GM18526 (cell line): Measurements from ENCODE around the gene RYR2.

ENCODE experiments used
- POLR2A ChIP-seq: IDR thresholded peaks from 3 replicates; pipeline ENCODE4 v1.6.1; 2011; ENCODE audit not compliant: insufficient read length; ENCODE audit errors: extremely low read depth

The RYR2 gene

DNA sequence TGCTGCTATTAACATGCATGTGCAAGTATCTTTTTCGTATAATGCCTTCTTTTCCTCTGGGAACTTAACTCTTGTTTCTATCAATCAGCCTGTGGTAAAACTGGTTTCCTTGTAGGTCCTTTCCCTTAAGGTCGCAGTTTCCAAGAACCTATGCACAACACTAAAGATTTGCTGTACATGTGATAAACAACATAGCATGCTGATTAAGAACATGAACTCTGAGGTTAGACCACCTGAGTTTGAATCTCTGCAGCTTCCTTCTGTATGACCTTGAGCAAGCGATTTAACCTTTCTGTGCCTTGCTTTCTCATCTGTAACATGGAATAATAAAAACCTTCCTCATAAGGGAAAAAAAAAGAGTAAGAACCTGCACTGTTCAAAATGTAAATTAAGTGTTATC lies 186.4 kb downstream of the RYR2 start:
- no peak for TF ChIP-seq POLR2A

DNA sequence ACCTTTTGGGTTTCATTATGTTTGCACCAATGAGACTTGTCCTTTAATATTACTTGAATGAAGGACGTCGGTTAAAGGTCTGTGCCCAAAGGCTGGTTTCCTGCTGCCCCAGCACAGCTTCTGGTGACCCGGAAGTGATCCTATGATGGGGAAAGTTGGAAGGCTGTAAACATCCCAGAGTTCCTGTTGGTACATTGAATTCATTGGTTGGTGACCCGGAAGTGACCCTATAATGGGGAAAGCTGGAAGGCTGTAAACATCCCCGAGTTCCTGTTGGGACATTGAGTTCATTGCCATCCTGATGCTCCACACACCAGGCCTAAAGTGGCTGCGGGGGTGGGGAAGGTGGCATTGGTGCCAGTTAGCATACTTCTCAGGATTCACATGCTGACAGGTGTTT lies 187.3 kb downstream of the RYR2 start:
- no peak for TF ChIP-seq POLR2A

DNA sequence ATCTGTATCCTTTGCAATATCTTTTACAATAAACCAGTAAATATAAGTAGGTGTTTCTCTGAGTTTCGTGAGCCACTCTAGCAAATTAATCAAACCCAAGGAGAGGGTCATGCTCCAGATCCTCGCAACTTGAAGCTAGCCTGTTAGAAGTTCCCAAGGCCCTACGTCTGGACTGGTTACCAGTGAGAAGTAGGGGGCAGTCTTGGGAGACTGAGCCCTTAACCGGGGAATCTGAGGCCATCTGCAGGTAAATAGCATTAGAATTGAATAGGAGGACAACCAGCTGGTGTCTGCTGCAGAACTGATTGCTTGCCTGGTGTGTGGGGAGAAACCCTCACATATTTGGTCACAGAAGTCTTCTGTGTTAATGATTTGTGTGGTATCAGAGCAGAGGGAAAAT lies 190.5 kb downstream of the RYR2 start:
- no peak for TF ChIP-seq POLR2A

DNA sequence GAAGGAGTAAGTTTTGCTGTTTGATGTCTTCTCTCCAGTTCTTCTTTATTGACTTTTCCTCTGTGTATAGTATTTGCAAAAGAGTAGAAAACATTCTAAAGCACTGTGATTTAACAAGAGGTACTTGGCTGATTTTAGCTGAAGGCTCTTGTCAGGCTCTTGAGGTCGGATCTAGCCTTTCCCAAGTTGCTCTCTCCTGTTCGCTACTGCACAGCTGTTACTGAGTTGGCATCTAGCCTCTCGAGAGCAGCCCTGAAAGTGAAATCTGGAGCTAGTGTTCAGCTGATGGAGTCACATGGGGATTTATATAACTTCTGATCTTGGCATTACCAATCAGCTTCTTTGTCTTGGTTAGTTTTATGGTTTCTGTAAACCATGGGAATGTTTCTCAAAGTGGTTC lies 193.1 kb downstream of the RYR2 start:
- no peak for TF ChIP-seq POLR2A

DNA sequence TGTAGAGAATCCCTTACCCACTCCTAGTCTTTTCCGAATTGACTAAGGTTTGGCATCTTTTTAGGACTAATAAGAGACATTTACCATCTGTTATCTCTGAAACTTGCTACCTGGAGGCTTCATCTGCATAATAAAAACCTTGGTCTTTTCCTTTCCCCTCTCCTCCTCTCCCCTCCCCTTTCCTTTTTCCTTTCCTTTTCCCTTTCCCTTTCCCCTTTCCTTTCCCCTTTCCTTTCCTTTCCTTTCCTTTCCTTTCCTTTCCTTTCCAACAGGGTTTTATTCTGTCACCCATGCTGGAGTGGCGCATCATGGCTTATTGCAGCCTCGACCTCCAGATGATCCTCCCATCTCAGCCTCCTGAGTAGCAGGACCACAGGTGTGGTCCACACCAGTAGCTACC lies 195.7 kb downstream of the RYR2 start:
- no peak for TF ChIP-seq POLR2A

DNA sequence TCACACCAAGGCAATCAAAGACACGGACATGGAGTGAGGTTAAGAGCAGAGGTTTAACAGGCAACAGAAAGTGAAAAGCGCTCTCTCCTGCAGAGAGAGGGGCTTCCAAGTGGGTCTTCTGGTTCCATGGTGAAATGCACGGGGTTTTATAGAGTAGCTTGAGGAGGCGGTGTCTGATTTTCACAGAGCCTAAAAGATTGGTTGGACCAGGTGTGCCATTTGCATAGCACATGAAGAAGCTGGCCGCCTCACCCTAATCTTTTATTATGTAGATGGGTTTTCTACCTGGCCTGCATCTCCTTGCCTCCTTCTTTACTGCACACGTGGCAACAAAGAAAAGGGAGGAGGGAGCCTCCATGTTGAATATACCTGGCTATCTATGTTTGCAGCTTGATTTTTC lies 197.3 kb downstream of the RYR2 start:
- TF ChIP-seq POLR2A: no peak

DNA sequence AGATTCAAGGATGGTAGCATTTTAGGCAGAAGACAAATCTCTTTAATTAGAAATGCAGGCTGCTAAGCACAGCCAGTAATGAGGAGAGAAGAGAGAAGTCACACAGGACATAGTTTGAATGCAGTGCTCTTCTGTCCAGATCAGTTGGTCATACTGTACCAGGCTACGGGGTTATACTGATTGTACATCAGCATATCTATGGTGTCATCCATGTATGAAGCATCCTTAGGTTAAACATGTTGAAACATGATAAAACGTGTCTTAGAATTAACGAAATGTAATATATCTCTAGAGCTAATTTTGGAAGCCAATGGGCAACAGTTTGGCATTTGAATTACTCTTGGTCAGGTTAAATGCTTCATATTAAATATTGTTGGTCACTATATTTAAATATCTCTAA lies 199.1 kb downstream of the RYR2 start:
- TF ChIP-seq POLR2A: no peak

DNA sequence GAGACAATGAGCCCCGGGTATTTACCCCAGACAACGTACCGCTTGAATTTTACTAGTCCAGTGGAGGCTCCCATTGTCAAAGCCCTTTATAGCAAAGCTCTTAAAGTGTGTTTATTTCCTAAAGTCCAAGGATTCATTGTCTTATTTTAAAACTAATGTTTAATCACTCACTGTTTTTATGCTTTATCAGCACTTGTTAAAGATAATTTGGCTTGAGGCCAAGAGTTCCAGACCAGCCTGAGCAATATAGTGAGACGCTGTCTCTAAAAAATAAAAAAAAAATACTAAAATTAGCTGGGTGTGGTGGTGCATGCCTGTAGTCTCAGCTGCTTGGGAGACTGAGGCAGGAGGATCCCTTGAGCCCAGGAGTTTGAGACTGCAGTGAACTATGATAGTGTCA lies 202.8 kb downstream of the RYR2 start:
- TF ChIP-seq POLR2A: no peak

DNA sequence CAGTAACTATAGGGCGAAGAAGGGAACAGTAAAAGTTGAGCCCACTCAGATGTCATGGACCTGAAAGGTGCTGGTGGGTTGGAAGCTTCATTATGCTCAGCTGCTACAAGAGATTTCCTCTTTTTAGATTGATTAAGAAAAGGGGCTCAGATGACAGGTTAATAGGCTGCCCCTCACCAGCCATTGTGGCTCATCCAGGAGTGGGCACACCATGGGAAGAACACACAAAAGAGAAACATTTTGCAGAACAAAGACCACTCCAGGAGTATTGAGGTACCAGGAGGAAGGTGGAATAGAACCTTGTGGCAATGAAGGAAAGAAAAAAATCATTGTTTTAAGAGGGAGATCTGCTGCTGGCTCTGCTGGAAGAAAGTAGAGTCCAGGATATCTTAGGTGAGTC lies 205.5 kb downstream of the RYR2 start:
- TF ChIP-seq POLR2A: no peak

DNA sequence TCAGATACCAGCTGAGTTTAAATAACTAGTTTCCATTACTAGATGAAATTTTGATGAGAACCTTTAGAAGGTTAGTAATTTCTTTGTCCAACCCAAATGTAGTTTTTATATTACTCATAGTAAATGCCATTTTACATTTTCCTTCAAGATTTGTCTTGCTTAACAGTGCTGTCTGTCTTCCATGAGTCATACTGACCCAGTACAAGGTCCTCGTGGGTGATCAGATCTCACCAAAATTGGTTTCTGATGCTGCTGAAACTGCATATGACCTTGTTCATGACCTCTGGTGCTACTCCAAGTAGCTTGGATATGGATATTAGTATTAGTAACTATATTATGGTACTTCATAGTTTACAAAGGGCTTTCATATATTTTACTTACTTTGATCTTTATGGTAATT lies 207.1 kb downstream of the RYR2 start:
- no peak for TF ChIP-seq POLR2A

DNA sequence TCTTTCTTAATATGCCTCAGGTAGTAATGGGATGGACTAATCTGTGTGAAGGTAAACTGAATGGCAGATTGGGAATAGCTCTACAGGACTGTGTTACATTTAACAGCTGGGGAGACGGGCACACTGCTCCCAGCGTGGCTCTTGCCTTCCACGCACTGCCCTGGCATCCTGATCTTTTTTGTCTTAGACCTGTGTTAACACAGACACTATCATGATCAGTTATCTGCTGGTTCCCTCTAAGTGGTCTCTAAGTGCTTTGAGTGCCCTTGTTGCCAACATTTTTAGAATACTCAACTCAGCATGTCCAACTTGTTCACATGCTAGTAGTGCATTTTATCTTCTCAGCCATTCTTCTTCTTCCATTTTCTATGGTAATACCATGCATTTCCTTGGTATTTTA lies 208.1 kb downstream of the RYR2 start:
- no peak for TF ChIP-seq POLR2A

DNA sequence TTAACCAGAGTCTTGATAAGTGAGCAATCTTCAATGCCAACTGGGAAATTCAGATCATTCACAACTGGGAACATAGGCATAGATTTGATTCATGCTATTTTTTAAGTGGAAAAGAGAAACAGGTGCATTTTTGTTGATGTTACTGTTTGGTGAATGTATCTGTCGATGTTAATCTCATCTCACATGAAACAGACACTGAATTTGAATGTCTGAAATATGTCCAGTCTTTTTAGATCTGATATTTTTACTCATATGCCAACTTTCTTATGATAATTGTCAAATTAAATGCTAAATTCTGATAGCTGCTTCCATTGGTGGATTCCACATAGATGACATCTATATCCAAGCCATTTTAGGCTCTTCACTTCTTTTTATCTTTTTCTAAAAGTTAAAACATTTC lies 213.1 kb downstream of the RYR2 start:
- no peak for TF ChIP-seq POLR2A

DNA sequence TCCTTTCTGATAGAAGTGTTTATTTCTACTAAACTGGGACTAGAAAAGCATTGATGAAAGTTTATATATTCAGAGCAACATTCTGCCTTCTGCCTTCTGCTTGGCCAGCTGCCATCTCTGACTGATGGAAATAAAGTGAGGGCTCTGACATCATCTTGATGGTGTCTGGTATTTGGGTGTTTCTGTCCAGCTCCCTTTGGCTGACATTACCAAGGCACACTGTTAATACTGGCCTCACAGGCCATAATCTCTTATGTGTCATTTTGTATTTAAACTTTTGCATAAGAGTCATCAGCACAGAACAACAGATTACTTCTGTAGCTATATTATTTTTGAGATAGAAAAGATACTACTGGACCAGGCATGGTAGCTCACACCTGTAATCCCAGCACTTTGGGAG lies 216.9 kb downstream of the RYR2 start:
- no peak for TF ChIP-seq POLR2A

DNA sequence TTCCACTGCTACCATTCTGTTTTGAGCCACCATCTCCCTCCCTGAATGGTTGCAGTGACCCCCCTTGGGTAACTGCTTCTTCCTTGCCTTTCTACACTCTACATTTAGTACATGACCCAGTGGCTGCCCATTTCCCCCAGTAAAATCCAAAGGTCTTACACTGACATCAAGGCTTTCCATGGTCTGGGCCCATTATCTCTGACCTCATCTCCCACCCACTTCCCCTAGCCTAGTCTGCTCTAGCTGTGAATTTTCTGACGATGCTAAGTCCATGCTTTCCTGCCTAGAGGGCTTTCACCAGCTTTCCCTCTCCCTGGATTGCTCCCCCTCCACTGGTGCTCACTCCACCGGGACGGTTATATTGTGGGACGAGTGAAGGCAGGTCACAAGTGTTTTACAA lies 219.2 kb downstream of the RYR2 start:
- TF ChIP-seq POLR2A: no peak

DNA sequence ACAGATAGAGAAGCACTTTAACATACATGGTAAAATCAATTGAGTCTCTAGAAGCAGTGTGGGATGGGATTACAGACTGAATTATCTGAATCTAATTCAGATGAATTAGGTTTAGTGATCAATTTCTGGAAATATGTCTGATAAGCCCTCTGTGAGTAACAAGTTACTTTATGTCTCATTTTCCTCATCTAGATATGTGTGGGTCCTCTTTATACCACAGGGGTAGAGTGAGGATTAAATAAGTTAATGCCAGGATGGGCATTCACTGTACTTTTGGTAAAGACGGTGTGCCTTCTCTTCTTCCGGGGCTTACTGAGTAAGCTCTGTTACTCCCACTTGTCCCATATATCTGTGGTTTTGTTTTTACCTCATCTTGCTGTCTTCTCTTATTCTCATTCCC lies 225.8 kb downstream of the RYR2 start:
- TF ChIP-seq POLR2A: no peak

DNA sequence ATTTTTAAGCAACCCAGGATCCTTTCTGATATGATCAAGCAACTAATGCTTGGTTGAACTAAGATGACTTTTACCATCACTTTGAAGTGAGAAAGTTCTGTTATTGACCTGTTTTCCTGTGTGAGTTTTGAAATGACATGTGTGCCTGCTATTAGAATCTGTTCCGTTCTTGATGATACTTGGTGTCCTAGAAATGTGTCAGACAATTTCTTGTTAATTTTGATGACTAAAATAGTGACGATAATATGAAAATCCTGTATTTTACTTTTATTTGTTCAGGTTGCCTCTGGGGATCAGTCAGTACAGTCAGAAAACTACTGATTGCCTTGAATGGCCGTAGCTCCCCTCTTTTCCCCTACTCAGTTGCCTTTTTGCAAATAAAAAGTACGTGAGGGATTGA lies 228.0 kb downstream of the RYR2 start:
- no peak for TF ChIP-seq POLR2A

DNA sequence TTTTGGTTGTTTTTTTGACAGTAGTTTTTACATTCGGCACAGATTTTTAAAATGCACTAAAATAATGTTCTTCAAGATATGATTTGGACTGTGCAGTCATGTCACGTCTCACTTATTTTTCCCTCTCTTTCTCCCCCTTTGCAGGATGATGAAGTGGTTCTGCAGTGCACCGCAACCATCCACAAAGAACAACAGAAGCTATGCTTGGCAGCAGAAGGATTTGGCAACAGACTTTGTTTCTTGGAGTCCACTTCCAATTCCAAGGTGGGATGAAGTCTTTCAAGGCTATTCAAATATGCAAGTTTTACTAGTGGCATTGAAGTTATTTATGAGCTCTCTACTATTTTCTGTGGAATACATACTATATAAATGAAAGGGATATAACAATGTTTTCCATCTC lies 228.4 kb downstream of the RYR2 start:
- TF ChIP-seq POLR2A: no peak

DNA sequence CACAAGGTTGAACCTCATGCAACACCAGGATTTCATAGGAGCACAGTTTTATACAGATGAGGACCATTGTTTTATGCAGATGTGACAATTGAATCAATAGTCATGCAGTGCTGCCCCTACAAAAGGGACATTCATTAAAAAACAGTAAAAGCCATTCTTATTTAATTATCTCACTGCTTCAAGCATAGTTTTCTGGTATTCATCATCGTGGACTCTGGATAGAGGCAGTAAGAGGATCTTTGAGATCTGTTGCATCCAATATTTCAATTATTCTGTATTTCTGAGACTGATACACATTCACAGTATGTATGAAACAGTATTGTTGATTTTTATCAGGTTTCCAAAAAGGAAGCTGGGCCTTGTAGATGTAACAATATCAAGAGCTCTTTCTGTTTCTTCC lies 237.6 kb downstream of the RYR2 start:
- TF ChIP-seq POLR2A: no peak
